Stromal cell of bone marrow (primary cell): ENCODE measurements around the gene LONRF2.
A peak's percentile ranks its signal among the peaks of the same experiment; 100 is the strongest.

ENCODE experiments used
- DNase-seq: peaks from one replicate; pipeline ENCODE4 v3.0.0-alpha.2; 2012; ENCODE audit warnings: low read depth

The LONRF2 gene

DNA sequence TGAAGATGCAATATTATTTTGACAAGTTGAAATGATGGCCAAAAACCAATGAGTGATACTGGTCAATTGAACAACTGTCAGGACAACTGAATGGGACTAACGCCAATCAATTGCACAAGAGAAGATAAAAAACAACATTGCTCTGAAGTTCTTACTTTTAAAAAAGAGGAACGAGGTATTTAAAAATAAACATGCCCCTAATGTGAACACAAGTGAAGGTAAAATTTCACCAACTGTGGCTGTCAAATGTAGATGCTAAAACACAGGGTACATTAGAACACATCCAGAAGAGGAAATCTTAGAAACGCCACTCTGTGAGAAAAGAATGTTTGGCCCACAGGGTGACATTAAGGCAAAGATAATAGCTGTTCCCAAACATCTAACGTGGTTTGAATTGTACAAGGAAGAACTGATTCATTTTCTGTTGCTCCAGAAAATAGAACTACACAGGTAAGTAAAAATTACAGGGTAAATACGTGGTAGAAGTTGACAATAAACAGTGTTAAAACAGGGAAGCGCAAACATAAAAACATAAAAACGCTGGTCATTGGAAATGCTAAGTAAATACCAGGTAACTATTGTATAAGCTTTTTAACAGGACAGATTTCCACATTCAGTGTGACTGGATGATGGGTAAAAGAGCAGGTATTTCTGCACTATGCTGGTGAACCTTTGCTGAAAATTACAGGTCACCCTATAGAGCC lies 20.3 kb downstream of the LONRF2 start:
- no peak for DNase-seq

DNA sequence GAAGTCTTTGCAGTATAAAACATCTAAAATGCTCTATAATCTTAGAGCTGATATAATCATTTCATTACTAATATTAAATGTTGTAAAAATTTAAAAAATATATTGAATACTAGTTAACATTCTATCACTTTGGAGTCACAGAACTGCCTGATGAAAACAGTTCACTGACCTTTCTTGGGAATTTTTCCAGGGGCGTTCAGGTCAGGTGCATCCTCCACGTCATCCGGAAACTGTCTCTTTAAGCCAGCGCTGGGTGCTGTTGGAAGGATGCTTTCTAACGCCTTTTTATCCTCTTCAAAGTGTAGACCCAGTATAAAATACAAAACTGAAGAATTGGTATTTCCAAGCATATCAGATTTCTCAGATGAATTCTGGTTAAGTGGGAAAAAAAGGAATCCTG lies 22.8 kb downstream of the LONRF2 start:
- DNase-seq, result no peak

DNA sequence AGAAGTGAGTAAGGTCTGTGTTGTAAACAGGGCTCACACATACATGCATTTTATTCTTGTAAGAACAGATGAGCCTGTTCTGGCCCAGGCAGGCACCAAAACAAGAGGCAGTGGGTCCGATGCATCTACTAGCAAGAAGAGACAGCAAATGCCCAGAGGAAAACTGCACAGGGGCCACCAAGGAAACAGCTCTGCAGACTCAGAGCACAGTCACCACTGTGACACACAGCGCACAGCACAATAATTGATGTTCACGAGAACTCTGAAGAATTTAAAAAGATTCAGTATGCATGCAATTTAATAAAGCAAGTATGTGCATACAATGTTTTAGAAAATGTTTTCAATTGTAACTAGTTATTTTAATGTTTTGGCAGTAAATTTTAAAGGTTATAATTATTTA lies 24.8 kb downstream of the LONRF2 start:
- no peak for DNase-seq

DNA sequence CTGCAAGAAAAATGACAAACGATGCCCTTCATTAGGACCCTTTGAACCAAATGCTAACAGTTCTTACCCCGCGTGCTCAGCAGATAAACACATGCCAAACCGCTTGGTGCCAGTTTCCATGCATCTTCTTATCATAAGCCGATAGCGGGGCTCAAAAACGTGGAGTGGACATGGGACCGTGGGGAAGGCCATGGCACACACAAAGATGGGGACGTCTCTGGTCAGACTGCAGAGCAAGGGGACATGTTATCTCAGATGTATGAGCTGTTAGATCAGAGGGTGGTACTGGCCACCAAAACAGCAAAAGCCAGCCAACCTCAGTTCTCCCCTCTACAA lies 28.2 kb downstream of the LONRF2 start:
- DNase-seq, result no peak

DNA sequence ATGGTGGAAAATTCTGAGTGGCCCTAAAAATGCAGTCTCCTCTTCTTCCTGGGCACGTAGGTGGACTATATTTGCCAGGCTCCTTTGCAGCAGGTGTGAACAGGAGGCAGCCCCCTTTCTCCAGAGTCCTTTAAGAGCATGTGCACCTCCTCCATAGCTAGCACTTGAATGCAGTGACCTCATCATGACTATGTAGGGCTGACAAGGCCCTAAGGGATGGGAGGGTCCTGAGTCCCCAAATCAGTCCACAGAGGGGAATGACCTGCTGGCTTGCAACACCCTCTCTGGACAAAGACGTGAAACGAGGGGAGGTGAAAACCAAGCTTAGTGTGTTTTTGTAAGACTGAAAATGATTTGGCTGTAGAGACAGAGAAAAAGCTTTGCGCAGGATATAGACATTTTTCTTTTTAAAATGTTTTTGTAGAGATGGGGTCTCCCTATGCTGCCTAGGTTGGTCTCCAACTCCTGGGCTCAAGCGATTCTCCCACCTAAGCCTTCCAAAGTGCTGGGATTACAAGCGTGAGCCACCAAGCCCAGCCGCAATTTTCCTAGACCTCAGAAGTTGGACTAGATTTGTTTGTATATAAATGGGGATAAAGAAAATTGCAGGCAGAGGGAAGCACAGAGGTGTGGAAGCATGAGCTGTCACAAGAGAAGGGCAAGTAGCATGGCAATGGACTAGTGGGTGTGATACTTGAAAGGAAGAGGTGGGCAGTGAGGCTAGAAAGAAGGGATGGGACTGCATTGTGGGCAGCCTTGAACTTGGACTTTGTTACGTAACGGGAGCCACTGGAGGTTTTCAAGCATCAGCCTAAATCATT lies 28.8 kb downstream of the LONRF2 start:
- DNase-seq, result no peak

DNA sequence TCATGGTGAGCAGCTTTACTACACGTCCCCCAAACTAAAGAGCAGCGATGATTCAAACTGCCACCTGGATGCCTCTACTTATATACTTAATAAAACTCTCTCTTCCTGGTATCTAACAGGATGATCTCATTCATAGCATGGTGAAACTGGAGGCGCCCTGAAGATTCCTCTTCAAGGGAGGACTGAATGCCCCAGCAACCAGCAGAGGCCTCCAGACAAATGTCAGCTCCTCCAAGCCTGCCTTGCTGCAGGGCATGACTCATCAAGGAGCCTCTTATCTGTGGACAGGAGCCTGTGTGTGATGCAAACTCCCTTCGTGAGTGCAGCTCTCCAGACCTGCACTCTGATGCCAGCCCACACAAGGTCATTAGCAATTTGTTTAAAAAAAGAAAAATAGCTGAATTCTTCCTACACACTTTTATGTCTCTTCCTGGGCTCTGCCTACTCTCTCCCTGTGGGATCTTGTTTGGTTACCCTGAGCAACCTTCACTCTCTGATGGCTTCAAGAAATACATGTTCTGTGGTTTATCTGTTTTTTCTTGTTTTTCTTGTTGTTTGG lies 30.2 kb downstream of the LONRF2 start:
- no peak for DNase-seq

DNA sequence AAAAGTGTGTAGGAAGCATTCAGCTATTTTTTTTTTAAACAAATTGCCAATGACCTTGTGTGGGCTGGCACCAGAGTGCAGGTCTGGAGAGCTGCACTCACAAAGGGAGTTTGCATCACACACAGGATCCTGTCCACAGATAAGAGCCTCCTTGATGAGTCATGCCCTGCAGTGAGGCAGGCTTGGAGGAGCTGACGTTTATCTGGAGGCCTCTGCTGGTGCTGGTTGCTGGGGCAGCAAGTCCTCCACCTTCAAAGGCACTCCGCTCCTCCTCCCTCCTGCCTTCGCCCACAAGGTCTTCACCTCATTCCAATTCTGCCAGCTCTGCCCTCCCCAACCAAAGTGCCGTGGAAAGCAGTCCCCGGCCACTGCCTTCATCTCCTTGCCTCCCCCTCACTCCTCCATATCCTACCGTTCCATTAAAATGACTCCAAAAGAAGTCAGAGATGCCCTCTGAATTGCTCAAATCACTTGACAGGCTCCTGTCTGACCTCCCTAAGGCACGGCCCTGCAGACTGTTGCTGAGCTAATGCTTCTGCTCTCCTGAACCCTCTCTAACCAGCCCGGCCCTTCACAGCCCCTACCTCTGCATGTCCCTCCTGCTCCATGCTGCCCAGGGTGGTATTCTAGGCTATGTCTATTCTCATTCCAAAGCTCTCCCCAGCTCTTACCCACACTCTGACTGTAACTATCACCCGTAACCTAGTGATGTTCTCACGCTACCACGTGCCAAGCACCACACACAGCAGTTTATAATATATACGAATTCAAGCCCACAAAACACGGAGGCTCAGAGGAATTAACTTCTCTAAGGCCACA lies 30.9 kb downstream of the LONRF2 start:
- DNase-seq, result peak; percentile 38

DNA sequence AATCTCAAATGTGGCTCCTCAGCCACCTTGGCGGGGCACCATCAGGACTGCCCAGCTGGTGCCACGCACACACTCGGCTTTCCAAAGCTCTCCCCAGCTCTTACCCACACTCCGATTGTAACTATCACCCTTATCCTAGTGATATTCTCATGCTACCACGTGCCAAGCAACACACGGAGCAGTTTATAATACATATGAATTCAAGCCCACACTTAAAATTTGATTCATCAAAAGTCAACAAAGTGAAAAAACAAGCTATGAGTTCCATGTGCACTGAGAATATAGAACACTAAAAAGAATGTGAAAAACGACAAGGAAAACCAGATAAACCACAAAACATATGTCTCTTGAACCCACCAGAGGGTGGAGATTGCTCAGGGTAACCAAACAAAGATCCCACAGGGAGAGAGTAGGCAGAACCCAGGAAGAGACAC lies 31.6 kb downstream of the LONRF2 start:
- DNase-seq, result no peak

DNA sequence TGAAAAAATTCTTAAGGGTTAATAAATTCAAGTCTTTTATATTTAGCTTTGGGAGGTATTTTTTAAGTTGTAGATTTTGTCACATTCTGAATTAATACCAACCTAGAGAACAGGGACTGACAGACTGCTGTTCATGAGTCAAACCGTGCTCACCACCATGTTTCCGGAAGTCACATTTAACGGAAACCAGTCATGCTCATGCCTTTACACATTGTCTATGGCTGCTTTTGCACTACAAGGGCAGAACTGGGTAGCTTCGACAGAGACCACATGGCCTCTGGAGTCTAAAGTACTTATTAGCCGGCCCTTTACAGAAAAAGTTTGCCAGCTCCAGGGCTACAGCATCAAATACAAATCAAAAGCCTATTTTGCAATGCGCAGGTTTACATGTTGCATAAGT lies 33.3 kb downstream of the LONRF2 start:
- DNase-seq, result no peak

DNA sequence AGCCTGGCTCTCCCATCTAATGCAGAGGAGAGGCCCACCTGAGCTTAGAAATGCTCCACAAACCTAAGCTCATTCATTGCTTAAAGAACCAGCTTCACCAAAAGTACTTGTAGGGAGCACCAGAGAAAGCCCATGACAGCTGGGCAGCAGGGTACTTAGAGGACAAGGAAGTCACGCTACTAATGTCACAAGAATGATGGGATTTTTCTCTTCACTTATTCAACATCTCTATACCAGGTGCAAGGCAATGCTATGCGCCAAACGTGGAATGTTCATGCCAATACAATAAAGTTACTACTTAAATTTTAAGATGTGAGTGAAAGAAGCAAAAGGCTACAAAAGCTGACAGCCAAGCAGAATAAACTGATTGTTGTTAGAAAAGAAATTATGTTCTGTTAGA lies 36.0 kb downstream of the LONRF2 start:
- DNase-seq, result no peak

DNA sequence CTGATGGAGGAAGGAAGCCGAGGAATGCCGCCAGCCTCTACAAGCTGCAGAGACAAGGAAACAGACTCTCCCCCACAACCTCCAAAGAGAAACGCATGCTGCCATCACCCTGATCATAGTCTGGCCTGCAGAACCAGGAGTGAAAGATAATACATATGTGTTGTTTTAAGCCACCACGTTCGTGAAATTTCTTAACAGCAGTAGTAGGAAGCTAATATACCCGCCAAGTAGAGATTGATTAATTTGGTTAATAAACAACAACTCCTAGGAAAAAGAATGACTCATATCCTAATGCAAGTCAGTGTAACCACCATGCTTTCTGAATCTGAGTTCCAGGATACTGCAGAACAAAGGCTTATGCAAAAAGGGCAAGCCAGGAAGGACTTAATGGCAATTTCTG lies 36.6 kb downstream of the LONRF2 start:
- no peak for DNase-seq

DNA sequence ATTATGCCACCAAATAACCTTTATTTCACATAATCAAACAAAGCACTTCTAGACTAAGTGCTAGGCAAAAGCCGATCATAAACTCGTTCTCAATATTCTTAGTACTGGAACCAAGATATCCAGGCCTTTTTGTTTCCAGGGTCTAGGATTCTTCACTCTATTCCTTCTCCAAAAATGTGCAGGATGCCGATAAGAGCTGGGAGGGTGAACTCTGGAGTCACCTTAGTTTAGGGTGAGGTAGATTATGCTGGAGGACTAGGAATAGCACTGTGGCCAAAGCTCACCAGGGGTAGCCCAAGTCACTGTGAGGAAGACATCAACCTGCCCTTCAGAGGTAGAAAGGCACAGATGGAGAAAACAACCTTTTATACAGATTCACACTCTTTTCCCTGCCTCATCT lies 37.3 kb downstream of the LONRF2 start:
- DNase-seq, result no peak

DNA sequence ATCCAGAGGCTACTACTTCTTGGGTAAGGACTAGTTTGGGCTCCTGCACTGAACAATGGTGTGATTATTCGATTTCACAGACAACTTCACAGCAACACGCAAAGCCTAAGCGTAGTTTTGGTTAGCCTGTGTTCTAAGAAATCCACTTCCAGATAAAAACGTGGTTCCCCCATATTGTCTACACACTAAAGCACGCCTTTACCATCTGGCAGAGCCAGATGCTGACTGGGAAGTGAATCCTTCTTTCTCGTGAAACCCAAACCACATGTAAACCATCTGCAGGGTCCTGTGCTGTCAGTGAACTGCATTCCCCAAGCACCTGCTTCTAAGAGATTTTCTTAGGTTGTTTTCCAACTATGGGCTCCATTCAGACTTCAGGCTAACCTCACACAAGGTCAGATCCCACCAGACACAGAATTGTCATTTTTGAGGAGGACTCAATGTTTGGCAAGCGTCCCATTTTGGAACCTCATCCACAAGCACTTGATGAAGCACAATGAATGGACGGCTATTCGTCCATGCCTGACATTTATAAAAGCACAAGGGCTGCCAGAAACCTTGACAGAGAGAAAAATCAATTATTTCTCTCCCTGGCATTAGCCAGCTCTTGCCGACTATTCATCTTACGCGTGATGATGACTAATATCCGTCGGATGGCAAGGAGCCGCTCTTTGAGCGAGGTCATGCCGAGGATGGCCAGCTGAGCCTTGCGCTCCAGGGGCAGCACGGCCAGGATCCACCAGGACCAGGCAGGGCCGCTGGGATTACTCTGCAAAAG lies 38.4 kb downstream of the LONRF2 start:
- no peak for DNase-seq

DNA sequence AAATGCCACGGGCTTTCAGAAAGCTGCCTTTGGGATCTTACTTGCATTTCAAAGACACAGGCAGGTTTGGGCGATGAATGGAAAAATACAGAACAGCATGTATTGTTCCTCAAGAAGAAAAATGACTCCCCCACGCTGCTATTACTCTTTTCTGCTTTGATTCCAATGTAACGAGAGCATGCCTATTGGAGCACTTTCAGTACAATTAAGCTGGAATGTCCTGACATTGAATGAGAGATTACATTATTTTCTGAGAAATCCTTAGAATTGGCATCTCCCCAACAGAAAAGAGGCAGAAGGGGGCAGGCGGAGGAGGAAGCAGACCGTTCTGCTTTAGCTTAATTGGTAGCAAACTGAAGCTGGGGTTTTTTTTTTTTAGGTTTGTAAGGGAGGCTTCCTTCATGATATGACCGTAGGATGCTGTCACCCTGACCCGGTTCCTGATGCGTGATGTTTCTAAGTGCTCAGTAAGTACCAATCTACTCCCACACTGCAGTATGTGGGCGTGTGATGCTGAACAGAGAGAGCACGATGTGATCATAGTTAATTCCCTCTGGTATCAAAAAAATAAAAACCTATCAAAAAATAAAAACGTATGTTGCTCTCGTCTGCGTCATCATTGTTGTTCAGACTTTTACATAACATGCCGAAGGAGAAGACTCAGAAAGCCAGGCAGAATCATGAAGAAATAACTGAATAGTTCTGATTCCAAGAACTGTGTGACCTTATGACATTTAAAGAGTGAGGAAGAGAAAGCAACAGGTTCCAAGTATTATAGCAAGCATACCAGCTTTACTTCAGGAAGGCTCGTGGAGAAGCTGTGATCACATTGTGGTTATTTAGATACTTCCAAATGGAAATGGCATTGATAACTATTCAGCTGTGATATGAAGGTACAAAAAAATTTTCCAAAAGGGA lies 40.5 kb downstream of the LONRF2 start:
- no peak for DNase-seq

DNA sequence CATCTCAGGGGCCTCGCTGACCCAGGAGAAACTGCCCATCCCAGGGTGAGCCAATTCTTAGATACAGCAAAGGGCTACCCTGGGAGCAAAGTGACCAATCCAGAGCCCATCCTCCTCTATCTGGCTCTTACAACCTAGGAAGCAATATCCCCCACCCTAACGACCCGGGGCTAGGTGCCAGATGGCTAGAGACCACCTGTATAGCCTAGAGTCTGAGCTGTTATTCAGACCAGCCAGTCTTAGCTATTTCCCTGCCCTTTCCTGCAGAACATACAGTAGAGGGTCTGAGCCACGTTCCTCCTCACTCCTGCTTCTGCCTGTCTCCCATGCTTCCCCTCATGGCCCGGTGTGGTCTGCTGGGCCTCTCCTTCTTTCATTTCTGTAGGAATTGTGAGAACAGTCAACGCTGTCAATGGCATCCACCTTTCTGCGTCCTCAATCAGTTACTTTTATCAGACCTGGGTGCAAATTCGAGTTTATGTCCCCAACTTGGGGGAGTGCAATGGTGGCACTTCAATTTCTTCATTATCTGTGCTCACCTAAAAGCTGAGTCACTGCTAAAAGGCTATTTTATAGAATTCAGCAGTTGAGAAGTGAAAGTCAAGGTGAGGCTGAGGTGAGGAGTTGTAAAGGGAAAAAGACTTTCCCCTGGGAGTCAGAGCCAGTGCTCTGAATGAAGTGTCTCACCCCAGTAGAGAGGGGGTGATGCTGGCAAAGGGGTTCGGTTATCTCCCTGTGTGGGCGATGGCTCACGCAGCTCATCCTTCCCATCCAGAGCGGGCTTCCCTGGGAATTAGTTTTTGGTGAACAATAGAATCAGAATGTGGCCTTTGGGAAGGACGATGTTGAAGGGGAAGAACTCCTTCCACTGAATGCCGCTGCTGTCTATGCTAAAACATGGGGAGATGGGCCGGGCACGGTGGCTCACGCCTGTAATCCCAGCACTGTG lies 42.4 kb downstream of the LONRF2 start:
- no peak for DNase-seq

DNA sequence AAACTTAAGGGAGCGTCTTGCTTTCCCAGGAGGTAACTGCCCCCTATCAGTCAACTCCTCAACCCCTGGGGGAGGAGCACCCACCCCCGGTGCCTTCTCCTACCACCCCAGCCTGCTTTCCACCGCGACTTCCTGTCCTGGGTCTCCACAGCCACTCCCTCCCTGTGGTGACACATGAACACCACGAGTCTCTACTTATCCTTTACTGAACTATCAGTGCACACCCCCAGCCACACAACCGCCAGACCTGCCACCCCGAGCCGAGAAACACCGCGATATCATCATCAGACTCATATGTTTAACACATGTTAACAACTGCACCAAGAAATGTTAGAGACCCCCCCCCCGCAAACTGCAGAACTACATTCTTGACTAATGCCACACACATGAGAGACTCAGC lies 43.3 kb downstream of the LONRF2 start:
- no peak for DNase-seq

DNA sequence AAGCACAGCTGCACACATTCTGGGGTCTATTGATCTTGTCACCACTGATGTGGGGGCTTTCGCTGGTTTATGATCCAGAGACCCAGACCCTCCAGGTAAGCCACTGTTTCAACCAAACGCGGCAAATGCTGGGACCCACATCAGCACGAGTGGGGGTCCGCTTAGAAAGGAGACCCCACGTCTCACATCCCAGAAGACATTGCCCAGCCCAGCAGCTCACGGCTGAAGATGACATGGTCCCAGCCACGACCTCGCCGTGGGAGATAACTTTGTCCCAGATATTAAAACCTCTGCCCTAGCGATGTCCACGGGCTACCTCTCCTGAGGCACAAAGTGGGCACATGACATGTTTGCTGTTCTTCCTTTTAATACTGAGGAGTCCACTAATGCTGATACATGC lies 43.8 kb downstream of the LONRF2 start:
- DNase-seq, result no peak

DNA sequence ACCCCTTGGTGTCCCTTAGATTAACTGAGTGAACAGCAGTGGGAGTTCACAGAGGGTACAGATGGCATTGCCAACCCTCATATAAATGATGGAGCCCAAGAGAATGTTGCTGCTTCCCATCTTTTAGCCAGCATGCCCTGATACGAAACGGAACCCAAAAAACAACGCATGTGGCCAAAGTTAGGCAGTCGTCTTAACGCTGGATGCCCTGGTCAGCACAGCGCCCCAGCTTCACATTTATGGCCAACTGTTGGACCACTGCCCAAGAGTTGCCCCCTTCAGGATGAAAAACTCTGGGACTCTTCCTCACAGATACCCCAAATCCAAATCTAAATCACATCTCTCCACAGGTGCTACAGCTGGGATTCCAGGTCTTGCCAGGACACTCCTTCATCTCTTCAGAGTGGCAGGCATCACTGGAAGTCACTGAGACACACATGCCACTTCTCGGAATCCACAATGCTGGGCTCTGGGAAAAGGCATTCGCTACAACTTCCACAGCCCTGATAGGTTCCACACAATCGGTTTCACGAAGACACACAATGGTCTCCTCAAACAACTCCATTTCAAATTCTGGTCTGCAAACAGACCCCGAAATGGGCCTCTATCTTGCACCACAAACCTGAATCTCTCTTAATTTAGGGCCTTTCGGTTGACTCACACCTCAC lies 44.6 kb downstream of the LONRF2 start:
- DNase-seq, result no peak

DNA sequence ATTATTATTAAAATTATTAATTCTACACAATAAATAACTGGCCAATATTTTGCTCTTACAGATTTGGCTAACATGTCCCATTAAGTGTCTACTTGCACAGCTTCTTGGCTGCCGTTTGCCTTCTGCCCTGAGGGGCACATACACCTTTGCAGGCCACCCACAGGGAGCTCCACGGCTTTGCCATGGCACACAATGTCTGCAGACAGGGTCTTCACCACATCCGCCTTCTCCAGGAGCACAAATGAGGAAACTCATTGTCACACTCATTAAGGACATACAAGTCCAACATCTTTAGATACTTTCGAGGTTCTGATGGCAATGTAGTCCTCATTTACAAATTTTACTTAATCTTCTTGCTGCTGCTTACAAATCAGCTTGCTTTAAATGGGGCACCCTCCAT lies 45.6 kb downstream of the LONRF2 start:
- no peak for DNase-seq
